AG09319 (cell line): ENCODE data around the gene DCTN3.

ENCODE experiments used
- DNase-seq: peaks from one replicate; pipeline ENCODE4 v3.0.0-alpha.2; 2010; ENCODE audit warnings: low read depth; ENCODE audit errors: extremely low read depth
- TF ChIP-seq, protein P1 (sequence below): IDR thresholded peaks from 2 replicates; pipeline ENCODE4 v1.5.1; 2011; ENCODE audit warnings: low read depth, mild to moderate bottlenecking, inconsistent platforms, low read length, moderate library complexity

DCTN3 gene

DNA sequence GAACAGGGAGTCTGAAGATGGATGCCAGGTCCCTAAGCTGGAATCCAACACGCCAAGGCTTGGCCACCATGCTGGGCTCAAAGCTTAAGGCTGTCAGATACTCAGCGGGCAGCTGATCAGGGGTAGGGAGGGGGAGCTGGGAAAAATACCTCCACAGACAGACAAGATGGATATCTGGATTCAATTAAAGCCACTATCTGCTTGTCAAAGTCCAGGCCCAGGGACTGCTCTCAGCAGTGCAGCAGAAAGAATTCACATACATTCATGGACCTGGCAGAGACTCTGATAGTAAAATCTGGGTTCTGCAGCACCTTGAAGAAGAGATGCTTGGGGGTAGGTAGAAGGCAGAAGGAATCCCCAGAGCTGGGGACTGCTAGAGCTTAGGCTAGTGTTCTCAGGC, 5.2 kb downstream of the DCTN3 start:
- no peak for DNase-seq
- TF ChIP-seq, protein P1, sequence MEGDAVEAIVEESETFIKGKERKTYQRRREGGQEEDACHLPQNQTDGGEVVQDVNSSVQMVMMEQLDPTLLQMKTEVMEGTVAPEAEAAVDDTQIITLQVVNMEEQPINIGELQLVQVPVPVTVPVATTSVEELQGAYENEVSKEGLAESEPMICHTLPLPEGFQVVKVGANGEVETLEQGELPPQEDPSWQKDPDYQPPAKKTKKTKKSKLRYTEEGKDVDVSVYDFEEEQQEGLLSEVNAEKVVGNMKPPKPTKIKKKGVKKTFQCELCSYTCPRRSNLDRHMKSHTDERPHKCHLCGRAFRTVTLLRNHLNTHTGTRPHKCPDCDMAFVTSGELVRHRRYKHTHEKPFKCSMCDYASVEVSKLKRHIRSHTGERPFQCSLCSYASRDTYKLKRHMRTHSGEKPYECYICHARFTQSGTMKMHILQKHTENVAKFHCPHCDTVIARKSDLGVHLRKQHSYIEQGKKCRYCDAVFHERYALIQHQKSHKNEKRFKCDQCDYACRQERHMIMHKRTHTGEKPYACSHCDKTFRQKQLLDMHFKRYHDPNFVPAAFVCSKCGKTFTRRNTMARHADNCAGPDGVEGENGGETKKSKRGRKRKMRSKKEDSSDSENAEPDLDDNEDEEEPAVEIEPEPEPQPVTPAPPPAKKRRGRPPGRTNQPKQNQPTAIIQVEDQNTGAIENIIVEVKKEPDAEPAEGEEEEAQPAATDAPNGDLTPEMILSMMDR: no peak

DNA sequence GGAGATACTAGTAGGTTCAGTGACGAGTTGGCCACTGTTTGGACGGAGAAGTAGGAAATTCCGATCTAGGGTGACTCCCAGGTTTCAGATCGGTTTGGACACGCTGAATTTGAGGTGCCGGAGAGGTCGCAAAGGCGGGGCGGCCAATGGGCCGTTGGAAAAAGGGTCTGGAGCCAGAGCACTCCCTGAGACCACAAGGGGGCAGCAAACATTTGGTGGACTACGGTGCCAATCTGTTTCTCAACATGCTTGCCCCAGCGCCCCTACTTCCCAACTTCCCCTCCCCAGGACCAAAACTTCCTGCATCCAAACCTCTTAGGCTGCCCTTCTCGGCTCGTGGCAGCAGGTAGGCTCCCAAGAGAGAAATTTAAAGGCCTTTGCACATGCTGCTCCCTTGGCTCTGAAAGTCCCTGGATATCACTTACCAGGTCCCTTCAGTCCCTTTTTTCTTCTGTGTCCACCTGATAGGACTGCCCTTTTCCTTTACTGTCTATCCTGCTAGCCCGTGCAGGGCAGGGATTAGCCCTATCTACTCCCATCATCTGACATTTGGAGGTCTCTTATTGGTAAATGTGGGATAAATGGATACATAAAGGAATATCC, 7.4 kb downstream of the DCTN3 start:
- TF ChIP-seq, protein P1: peak; percentile 90
- peak; percentile 38 for DNase-seq

DNA sequence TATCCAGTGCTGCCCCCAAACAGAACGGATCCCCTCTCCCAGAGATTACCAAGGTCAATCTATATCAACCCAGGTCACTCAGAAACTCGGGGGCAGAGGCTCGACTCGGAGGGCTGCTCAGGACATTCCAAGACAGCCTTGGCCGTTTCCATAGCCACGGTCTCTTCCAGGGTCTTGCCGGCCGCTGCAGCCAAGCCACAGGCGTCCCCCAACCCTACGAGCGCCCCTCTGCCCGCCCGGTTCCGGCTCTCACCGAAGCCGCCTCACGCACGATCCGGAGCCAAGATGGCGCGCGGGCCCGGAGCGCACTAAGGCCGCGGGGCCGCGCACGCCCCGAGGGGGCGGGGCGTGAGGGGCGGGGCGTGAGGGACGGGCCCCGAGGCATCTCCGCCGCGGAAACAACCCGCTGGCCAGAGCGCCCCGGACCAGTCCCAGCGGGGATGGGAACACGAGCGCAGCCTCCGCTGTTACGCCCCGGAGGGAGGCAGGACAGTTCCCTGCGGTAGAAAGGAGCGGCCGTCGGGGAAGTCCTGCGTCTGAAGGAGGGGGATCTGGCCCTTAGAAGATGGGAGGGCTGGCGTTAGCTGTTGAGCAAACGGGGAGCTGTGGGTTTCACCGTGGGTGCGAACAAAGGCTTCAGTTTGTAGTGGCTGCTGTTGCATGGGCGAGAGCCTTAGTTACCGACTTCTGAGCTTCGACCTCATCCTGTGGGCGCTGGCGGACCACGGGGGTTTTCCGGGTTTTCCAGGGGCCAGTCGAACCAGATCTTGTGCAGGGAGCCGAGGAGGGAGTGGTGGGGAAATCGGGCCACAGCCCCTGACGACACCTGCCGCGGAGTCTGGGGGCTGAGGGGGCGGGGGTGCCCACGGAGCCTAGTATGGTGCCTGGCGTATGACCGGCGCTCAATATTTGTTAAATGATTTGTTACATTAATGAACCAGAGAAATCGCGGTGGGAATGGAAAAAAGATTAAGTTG, 8.2 kb downstream of the DCTN3 start, which contains the start of gene RPP25L:
TSS of gene RPP25L (minus strand) at position 287 of the 977 bp plus-strand sequence. CDS start 801 bp downstream, outside the sequence.
- TF ChIP-seq, protein P1: no peak; the same call in 1 of the 2 replicates
- peak; percentile 38 for DNase-seq

DNA sequence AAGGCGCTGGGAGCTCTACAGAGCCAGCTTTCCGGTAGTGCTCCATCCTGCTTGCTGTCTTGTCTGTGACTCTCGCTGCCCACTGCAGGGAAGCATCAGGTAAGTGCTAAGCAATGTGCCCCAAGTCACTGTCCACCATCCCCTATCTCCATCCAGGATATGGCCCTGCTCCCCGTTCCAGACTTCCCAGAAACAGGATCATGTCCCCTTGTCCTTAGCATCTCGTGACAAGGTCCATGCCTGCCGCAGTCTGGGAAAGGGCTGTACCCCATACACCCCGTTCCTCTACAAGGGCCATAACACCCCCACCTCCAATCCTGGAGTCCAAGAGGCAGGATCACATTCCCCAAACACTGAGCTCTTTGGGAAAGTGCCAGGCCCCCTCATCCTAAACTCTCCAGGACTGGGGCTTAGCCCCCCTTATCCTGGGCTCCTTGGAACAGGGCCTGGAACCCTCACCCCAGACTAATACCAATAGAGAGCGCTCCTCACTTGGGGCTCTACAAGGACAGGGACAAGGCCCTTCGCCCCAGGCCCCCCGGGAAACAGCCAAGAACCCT, 9.0 kb downstream of the DCTN3 start:
- TF ChIP-seq, protein P1: no peak
- DNase-seq: no peak

DNA sequence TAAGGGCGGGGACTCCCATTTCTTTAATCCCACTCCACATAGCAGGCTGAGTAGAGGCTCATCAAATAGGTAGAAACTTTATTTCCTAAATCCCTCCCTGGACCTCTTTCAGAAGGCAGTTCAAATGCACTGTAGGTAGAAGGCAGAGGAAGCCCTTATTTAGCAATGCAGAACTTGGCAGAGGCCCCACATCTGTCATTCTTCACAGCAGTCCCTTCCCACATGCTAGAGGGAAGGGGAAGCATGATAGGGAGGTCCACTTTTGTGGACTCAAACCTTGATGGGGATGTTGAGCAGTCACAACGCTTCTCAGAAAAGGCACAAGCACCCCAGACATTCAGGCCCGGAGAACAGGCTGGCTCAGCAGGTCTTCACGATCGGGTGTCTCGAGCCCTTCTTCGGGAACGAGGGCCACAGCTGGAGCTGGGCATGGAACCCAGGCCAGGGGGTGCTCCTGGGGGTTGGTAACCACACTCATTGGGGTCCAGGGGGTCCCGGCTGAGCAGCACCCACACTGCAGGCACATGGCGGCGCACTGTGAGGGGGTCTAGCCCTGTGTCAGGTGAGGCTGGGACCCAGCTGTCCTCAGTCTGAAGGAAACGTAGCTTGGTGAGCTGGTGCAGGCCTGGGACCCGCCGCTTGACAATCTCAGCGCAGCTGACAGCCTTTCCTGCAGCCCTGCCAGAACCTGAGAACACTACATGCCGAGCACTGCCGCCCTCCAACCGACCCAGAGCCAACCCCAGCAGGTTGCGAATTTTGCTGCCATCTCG, 9.7 kb downstream of the DCTN3 start:
- TF ChIP-seq, protein P1: no peak
- no peak for DNase-seq

DNA sequence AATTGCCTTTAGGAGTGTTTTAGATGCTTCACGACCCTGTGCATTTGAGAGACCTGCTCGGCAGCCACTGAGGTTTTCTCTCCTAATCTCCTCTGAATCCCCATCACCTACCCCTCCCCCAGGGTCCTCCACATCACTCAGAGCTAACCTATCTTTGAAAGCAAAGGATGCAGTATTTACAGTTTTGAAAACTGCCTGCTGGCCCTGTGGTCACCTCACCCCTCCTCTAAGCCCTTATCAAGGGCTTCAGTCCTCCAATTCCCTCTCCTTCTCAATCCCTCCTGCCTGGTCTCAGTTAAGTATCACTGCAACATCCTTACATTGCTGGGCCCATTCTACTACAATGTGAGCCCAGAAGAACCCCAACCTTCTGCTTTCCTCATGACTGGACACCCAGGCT, 13.0 kb downstream of the DCTN3 start:
- TF ChIP-seq, protein P1: no peak
- DNase-seq: no peak
